ENCODE measurements around the gene SYTL4. TPM values are rescaled to one million over a fixed set of nuclear protein-coding genes. Genes with fewer than 3 reads are reported as not detected.

SYTL4 gene
- total and polyA plus RNA-seq, 2 of the 13 experiments (the other 11 are each of a cell fraction or from before 2014, with no cell fraction given): 0.41 to 0.73 TPM

DNA sequence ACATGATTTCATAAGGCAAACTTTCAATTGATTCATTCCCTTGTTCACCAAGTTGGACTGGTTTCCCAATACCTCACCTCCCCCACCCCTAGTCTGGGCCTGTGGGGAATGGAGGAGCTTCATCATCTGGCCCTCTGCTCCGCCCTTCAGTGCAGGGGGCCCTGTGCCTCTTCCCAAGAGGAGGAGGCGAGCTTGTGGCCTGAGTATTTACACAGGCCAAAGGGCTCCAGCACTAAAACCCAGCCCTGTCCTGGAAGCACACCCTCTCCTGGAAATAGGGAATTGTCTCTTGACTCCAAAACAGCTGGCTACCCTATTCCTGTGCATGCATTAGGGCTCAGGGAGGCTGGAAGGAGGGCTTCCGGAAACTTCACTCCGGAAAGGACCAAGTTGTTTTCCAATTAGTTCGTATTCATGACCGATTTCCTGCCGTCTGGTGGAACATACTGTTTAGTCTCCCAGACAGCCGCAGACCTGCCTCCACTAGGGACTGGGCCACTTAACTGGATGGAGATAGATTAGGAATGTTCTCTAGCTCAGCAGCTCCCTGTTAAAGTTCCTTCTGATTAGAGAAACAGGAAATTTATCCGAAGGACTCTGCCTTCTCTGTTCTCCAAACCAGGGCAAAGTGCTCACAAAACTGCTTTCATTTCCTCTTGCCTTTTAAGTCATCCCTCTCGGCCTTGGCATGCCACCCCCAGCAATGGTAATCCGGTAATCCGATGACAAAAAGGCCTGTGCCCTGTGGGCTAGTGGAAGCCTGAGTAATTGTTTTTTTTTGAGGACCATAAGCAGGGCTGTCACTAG is 82.2 kb downstream of the SYTL4 start (continued):
- peak; percentile 86 for TF ChIP-seq PATZ1 (CRISPR knock-in tag; IDR thresholded peaks at IDR 0.05)
- peak; percentile 42; the same call in 1 of the 2 replicates for TF ChIP-seq NCOR1 (IDR thresholded peaks at IDR 0.05; ENCODE audit: borderline replicate concordance, low read length)
- peak; percentile 94 for TF ChIP-seq SP5 (CRISPR knock-in tag; IDR thresholded peaks at IDR 0.05; ENCODE audit: borderline replicate concordance, low read depth)
- TF ChIP-seq, protein P1, sequence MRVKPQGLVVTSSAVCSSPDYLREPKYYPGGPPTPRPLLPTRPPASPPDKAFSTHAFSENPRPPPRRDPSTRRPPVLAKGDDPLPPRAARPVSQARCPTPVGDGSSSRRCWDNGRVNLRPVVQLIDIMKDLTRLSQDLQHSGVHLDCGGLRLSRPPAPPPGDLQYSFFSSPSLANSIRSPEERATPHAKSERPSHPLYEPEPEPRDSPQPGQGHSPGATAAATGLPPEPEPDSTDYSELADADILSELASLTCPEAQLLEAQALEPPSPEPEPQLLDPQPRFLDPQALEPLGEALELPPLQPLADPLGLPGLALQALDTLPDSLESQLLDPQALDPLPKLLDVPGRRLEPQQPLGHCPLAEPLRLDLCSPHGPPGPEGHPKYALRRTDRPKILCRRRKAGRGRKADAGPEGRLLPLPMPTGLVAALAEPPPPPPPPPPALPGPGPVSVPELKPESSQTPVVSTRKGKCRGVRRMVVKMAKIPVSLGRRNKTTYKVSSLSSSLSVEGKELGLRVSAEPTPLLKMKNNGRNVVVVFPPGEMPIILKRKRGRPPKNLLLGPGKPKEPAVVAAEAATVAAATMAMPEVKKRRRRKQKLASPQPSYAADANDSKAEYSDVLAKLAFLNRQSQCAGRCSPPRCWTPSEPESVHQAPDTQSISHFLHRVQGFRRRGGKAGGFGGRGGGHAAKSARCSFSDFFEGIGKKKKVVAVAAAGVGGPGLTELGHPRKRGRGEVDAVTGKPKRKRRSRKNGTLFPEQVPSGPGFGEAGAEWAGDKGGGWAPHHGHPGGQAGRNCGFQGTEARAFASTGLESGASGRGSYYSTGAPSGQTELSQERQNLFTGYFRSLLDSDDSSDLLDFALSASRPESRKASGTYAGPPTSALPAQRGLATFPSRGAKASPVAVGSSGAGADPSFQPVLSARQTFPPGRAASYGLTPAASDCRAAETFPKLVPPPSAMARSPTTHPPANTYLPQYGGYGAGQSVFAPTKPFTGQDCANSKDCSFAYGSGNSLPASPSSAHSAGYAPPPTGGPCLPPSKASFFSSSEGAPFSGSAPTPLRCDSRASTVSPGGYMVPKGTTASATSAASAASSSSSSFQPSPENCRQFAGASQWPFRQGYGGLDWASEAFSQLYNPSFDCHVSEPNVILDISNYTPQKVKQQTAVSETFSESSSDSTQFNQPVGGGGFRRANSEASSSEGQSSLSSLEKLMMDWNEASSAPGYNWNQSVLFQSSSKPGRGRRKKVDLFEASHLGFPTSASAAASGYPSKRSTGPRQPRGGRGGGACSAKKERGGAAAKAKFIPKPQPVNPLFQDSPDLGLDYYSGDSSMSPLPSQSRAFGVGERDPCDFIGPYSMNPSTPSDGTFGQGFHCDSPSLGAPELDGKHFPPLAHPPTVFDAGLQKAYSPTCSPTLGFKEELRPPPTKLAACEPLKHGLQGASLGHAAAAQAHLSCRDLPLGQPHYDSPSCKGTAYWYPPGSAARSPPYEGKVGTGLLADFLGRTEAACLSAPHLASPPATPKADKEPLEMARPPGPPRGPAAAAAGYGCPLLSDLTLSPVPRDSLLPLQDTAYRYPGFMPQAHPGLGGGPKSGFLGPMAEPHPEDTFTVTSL (CRISPR knock-in tag; IDR thresholded peaks at IDR 0.05; ENCODE audit: borderline replicate concordance): peak; percentile 26; the same call in 1 of the 2 replicates
- TF ChIP-seq ZNF710 (CRISPR knock-in tag; IDR thresholded peaks at IDR 0.05; ENCODE audit: borderline replicate concordance): peak; percentile 71; the same call in 1 of the 2 replicates
- no peak for TF ChIP-seq KMT2A (CRISPR knock-in tag; IDR thresholded peaks at IDR 0.05)
- 0 out of 2 replicates have a peak, but pooled peaks have one; percentile 25 for TF ChIP-seq POLR2AphosphoS5 (IDR thresholded peaks at IDR 0.05; ENCODE audit: low read depth, low read length)
- TF ChIP-seq, protein P2, sequence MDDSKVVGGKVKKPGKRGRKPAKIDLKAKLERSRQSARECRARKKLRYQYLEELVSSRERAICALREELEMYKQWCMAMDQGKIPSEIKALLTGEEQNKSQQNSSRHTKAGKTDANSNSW (CRISPR knock-in tag; IDR thresholded peaks at IDR 0.05; ENCODE audit: borderline replicate concordance): no peak
- no peak for TF ChIP-seq PREB (CRISPR knock-in tag; IDR thresholded peaks at IDR 0.05)
- TF ChIP-seq MXI1 (IDR thresholded peaks at IDR 0.05; ENCODE audit: borderline replicate concordance, low read depth, low read length): no peak
- 0 out of 2 replicates have a peak, but pooled peaks have one; percentile 30 for TF ChIP-seq IRF2 (CRISPR knock-in tag; IDR thresholded peaks at IDR 0.05)
- TF ChIP-seq, protein P3, sequence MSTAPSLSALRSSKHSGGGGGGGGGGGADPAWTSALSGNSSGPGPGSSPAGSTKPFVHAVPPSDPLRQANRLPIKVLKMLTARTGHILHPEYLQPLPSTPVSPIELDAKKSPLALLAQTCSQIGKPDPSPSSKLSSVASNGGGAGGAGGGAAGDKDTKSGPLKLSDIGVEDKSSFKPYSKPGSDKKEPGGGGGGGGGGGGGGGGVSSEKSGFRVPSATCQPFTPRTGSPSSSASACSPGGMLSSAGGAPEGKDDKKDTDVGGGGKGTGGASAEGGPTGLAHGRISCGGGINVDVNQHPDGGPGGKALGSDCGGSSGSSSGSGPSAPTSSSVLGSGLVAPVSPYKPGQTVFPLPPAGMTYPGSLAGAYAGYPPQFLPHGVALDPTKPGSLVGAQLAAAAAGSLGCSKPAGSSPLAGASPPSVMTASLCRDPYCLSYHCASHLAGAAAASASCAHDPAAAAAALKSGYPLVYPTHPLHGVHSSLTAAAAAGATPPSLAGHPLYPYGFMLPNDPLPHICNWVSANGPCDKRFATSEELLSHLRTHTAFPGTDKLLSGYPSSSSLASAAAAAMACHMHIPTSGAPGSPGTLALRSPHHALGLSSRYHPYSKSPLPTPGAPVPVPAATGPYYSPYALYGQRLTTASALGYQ (CRISPR knock-in tag; IDR thresholded peaks at IDR 0.05): peak; percentile 52; the same call in 1 of the 2 replicates

Data from HepG2 (cell line).